GM23338 (cell line): ENCODE measurements around the gene CMSS1. TPM values are rescaled to one million over a fixed set of nuclear protein-coding genes. Genes with fewer than 3 reads are reported as not detected.
A peak's percentile ranks its signal among the peaks of the same experiment; 100 is the strongest.

Experiments
- ATAC-seq: fragments of 200-7000 bp; cut with Tn5 transposase; 3 replicates; pipeline ENCODE4 v1.9.1; 2020
- DNase-seq: peaks from one replicate; pipeline ENCODE4 v3.0.0-alpha.2; 2015; ENCODE audit warnings: low spot score
- H2AFZ ChIP-seq: fragments of 200-600 bp; sonication (generic); 2 replicates; pipeline ENCODE4 v1.8.0; 2016; ENCODE audit warnings: antibody characterized with exemption, mild to moderate bottlenecking, moderate library complexity
- H3F3A ChIP-seq: fragments of 200-600 bp; sonication (generic); replicated peaks from 2 replicates; pipeline ENCODE4 v1.8.0; 2017; ENCODE audit warnings: antibody characterized with exemption, mixed run types, low read depth
- H3K27ac ChIP-seq: fragments of 200-600 bp; sonication (generic); 2 replicates; pipeline ENCODE4 v1.6.1; 2016; ENCODE audit warnings: low read depth
- H3K27me3 ChIP-seq: fragments of 200-600 bp; sonication (generic); 2 replicates; pipeline ENCODE4 v1.8.0; 2016; ENCODE audit warnings: mild to moderate bottlenecking, mixed run types, moderate library complexity; ENCODE audit not compliant: insufficient read depth
- H3K36me3 ChIP-seq: fragments of 200-600 bp; sonication (generic); 2 replicates; pipeline ENCODE4 v1.8.0; 2016; ENCODE audit warnings: mild to moderate bottlenecking; ENCODE audit not compliant: insufficient read depth
- H3K4me1 ChIP-seq: fragments of 200-600 bp; sonication (generic); 2 replicates; pipeline ENCODE4 v1.8.0; 2016; ENCODE audit warnings: mild to moderate bottlenecking, moderate library complexity; ENCODE audit not compliant: insufficient read depth
- H3K4me2 ChIP-seq: fragments of 200-600 bp; sonication (generic); 2 replicates; pipeline ENCODE4 v1.7.1; 2017; ENCODE audit warnings: mixed run types
- H3K4me3 ChIP-seq: fragments of 200-600 bp; sonication (generic); 2 replicates; pipeline ENCODE4 v1.6.1; 2016; ENCODE audit warnings: mixed run types
- H3K79me2 ChIP-seq: fragments of 200-600 bp; sonication (generic); replicated peaks from 2 replicates; pipeline ENCODE4 v1.8.0; 2017; ENCODE audit warnings: mild to moderate bottlenecking; ENCODE audit not compliant: insufficient read depth
- H3K9me2 ChIP-seq: fragments of 200-600 bp; sonication (generic); 2 replicates; pipeline ENCODE4 v1.8.0; 2017; ENCODE audit not compliant: insufficient read depth
- H4K20me1 ChIP-seq: fragments of 200-600 bp; sonication (generic); replicated peaks from 2 replicates; pipeline ENCODE4 v1.8.0; 2017; ENCODE audit warnings: mild to moderate bottlenecking; ENCODE audit not compliant: insufficient read depth
- H3K27ac Mint-ChIP-seq: 2 replicates; pipeline ENCODE4 v1.8.0; 2020; ENCODE audit warnings: inconsistent platforms, mild to moderate bottlenecking, moderate library complexity, mixed read lengths
- H3K27me3 Mint-ChIP-seq: 3 replicates; pipeline ENCODE4 v1.8.0; 2022; ENCODE audit warnings: low read depth, mild to moderate bottlenecking, moderate library complexity, mixed read lengths, inconsistent platforms; ENCODE audit not compliant: insufficient read depth, poor library complexity
- H3K36me3 Mint-ChIP-seq: 3 replicates; pipeline ENCODE4 v1.8.0; 2021; ENCODE audit warnings: low read depth, mild to moderate bottlenecking, inconsistent platforms, moderate library complexity, mixed read lengths
- H3K4me1 Mint-ChIP-seq: 3 replicates; pipeline ENCODE4 v1.8.0; 2020; ENCODE audit warnings: mild to moderate bottlenecking, inconsistent platforms, mixed read lengths
- H3K4me3 Mint-ChIP-seq: 3 replicates; pipeline ENCODE4 v1.8.0; 2021; ENCODE audit warnings: moderate library complexity, mild to moderate bottlenecking, inconsistent platforms, mixed read lengths
- H3K9me3 Mint-ChIP-seq: 3 replicates; pipeline ENCODE4 v1.8.0; 2020; ENCODE audit warnings: moderate library complexity, mild to moderate bottlenecking, inconsistent platforms, mixed read lengths
- CREB1 ChIP-seq: fragments of 250-450 bp; sonication (Bioruptor Pico); IDR thresholded peaks from 2 replicates; pipeline ENCODE4 v1.5.0; 2020; ENCODE audit warnings: low read depth, mild to moderate bottlenecking, moderate library complexity
- CTCF ChIP-seq, 2 experiments: fragments of 200-600 bp in 1 of 2; sonication (generic) in 1 of 2; conservative IDR thresholded peaks; 2 replicates each; pipeline versions ENCODE4 v1.5.1 to v1.6.1; 2016 to 2017; ENCODE audit warnings: antibody characterized with exemption in 2 of 2, low read depth in 2 of 2, mild to moderate bottlenecking in 2 of 2, moderate library complexity in 1 of 2
- ETS1 ChIP-seq: IDR thresholded peaks from 2 replicates; pipeline ENCODE4 v1.6.1; 2016; ENCODE audit warnings: antibody characterized with exemption
- EZH2 ChIP-seq: fragments of 200-600 bp; sonication (generic); IDR thresholded peaks from one replicate; pipeline ENCODE4 v1.8.0; 2017; ENCODE audit warnings: antibody characterized with exemption, mild to moderate bottlenecking, low read depth; ENCODE audit not compliant: unreplicated experiment
- EZH2phosphoT487 ChIP-seq: fragments of 200-600 bp; sonication (generic); IDR thresholded peaks from one replicate; pipeline ENCODE4 v1.8.1; 2018; ENCODE audit warnings: antibody characterized with exemption; ENCODE audit not compliant: unreplicated experiment
- JUNB ChIP-seq: IDR thresholded peaks from one replicate; pipeline ENCODE4 v1.6.1; 2016; ENCODE audit warnings: antibody characterized with exemption; ENCODE audit not compliant: unreplicated experiment
- NANOG ChIP-seq: IDR thresholded peaks from 2 replicates; pipeline ENCODE4 v1.6.1; 2016; ENCODE audit warnings: antibody characterized with exemption, borderline replicate concordance
- POLR2AphosphoS5 ChIP-seq: IDR thresholded peaks from 2 replicates; pipeline ENCODE4 v1.6.1; 2016; ENCODE audit warnings: antibody characterized with exemption, low read depth
- ZNF114 ChIP-seq: fragments of 250-450 bp; sonication (Bioruptor Pico); IDR thresholded peaks from 2 replicates; pipeline ENCODE4 v1.5.0; 2020; ENCODE audit warnings: mild to moderate bottlenecking, moderate library complexity
- ZNF331 ChIP-seq: fragments of 250-450 bp; sonication (Bioruptor Pico); IDR thresholded peaks from 2 replicates; pipeline ENCODE4 v1.5.0; 2020; ENCODE audit warnings: low read depth, mild to moderate bottlenecking, moderate library complexity
- polyA plus RNA-seq: library from polyadenylated mRNA; unstranded; fragments of >200 nt; fragmentation: Nextera tagmentation; extraction: Ambion mirVana; gene quantifications from 2 replicates; pipeline ENCODE4 v1.2.1, GENCODE V29; 2016
- total RNA-seq: library from RNA; depleted of rRNA; stranded (reverse); fragments of >200 nt; shearing (Covaris generic); gene quantifications from 2 replicates; pipeline ENCODE4 v1.2.3, GENCODE V29; 2014

CMSS1 gene
- total and polyA plus RNA-seq, 2 experiments from 2014 or later = 39.4 to 187 TPM

DNA sequence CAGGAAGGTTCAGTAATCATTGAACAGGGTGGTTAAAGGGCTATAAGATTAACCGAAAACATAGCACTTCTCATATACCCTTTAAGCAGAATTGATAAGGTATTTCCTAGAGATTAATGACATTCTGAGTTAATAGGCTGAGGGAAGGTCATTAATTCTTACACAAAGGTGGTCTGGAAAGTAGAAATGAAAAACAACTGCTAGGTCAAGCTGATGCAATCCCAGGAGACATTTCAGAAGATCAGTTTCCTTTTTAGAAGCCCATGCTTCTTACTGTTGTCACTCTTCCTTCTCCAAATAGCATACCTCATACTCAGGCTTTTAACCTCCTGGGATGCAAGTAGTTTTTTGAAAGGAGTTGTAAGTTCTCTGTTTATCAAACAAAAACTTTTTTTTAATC is 287.8 kb downstream of the CMSS1 start:
- no peaks in the 10 kb centered on the region for H3K36me3 ChIP-seq
- H3F3A ChIP-seq = no peaks in the 10 kb centered on the region
- H2AFZ ChIP-seq = no peak overlapping the region
- H3K4me2 ChIP-seq = no peak overlapping the region
- Mint-ChIP-seq H3K36me3 (no peaks in the 10 kb centered on the region; the same call in 2 of the 3 replicates), H3K4me3 (no peak overlapping the region), H3K4me1 (peaks cover 34% of the 10 kb centered on the region; the same call in 2 of the 3 replicates), H3K9me3 (no peaks in the 10 kb centered on the region), H3K27me3 (no peaks in the 10 kb centered on the region), H3K27ac (peak overlapping the region; percentile 77)
- H3K79me2 ChIP-seq = no peaks in the 10 kb centered on the region
- H4K20me1 ChIP-seq = no peaks in the 10 kb centered on the region
- DNase-seq (no peak), ATAC-seq (no peak)
- H3K27me3 ChIP-seq = no peaks in the 10 kb centered on the region
- H3K27ac ChIP-seq = no peak overlapping the region
- H3K4me1 ChIP-seq = 0 out of 2 replicates have a peak, but pooled peaks cover 7% of the 10 kb centered on the region
- no peak overlapping the region for H3K4me3 ChIP-seq
- no peaks in the 10 kb centered on the region for H3K9me2 ChIP-seq
- no peak for TF ChIP-seq ZNF331
- TF ChIP-seq EZH2phosphoT487 = no peak
- no peak for TF ChIP-seq CTCF (conservative IDR thresholded peaks at IDR 0.05; ENCODE audit: low read depth in 2 of 2)
- no peak for TF ChIP-seq CREB1
- TF ChIP-seq POLR2AphosphoS5 = no peak
- TF ChIP-seq ETS1 = no peak
- TF ChIP-seq NANOG = no peak

DNA sequence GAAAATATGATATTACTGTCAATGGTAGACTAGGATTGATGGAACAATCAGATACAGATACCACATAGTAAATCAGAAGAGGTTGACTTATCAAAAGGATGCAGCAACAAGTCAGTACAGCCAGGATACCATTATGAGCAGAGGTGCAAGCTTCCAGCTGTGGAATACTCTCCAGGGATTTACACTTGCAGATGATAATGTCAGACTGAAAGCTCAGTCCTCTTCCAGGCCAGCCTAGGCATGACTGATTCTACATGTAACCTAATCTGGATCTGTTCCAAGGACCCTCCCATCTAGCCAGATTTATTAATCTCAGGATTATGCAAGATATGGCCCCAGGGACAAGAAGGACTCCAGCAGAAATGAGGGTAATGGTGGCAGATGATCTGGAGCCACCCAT is 288.4 kb downstream of the CMSS1 start:
- Mint-ChIP-seq H3K4me3 (no peak overlapping the region), H3K27me3 (no peaks in the 10 kb centered on the region), H3K36me3 (no peaks in the 10 kb centered on the region; the same call in 2 of the 3 replicates), H3K4me1 (peaks cover 34% of the 10 kb centered on the region; the same call in 2 of the 3 replicates), H3K9me3 (no peaks in the 10 kb centered on the region), H3K27ac (peak overlapping the region; percentile 77; the same call in 1 of the 2 replicates)
- no peaks in the 10 kb centered on the region for H3K36me3 ChIP-seq
- H4K20me1 ChIP-seq = no peaks in the 10 kb centered on the region
- H2AFZ ChIP-seq = no peak overlapping the region
- ATAC-seq (no peak), DNase-seq (no peak)
- H3K9me2 ChIP-seq = no peaks in the 10 kb centered on the region
- H3F3A ChIP-seq = no peaks in the 10 kb centered on the region
- no peaks in the 10 kb centered on the region for H3K79me2 ChIP-seq
- no peak overlapping the region for H3K4me2 ChIP-seq
- TF ChIP-seq JUNB (no peak), CREB1 (no peak), NANOG (no peak), EZH2phosphoT487 (no peak), CTCF (conservative IDR thresholded peaks at IDR 0.05; ENCODE audit: low read depth in 2 of 2) (no peak), ZNF114 (CRISPR knock-in tag) (no peak), EZH2 (no peak), POLR2AphosphoS5 (no peak), ETS1 (no peak)
- H3K4me3 ChIP-seq = no peak overlapping the region
- H3K4me1 ChIP-seq = 0 out of 2 replicates have a peak, but pooled peaks cover 7% of the 10 kb centered on the region
- H3K27ac ChIP-seq = no peak overlapping the region
- no peaks in the 10 kb centered on the region for H3K27me3 ChIP-seq
